ENCODE data around the gene BEST2. TPM values are rescaled to one million over a fixed set of nuclear protein-coding genes. Genes with fewer than 3 reads are reported as not detected.
A peak's percentile ranks its signal among the peaks of the same experiment; 100 is the strongest.

Gene BEST2
- total RNA-seq, 2 donors from 2014 or later, result 0.91 TPM; not detected in 1

- peaks cover 5% of the 10 kb centered on the region for H3K4me1 ChIP-seq (replicated peaks)
- WGBS, result 98% methylated on average over 3 of the region's 3 CpGs
- peaks cover 9 to 42% of the 10 kb centered on the region in 2 donors for H3K36me3 ChIP-seq
- no peak overlapping the region for H3K27ac ChIP-seq
- DNase-seq (ENCODE audit: low spot score), result no peak
- H3K27me3 ChIP-seq (replicated peaks; ENCODE audit: insufficient read depth), result no peaks in the 10 kb centered on the region
- no peak overlapping the region for H3K4me3 ChIP-seq
- intact Hi-C loops (cut with DNase I), result no loop called here
- TF ChIP-seq POLR2A (IDR thresholded peaks at IDR 0.05) (no peak), POLR2AphosphoS5 (IDR thresholded peaks at IDR 0.05) (no peak)
- no peaks in the 10 kb centered on the region for H3K9me3 ChIP-seq
These were observed 35.7 kb upstream of the BEST2 start for GRCh38 chr19:12715929-12716328.

GRCh38 chr19:12720296-12720695 is 31.3 kb upstream of the BEST2 start:
- Histone ChIP-seq H3K9me3 (no peaks in the 10 kb centered on the region), H3K36me3 (peaks cover under 1 to 20% of the 10 kb centered on the region in 2 donors), H3K4me1 (replicated peaks) (peaks cover 11% of the 10 kb centered on the region), H3K4me3 (peak overlapping the region in 1 of 2 donors; percentile 83), H3K27me3 (replicated peaks; ENCODE audit: insufficient read depth) (no peaks in the 10 kb centered on the region), H3K27ac (peak overlapping the region; percentile 87 to 95)
- WGBS, result 77% methylated on average over 10 of the region's 10 CpGs
- intact Hi-C loops (cut with DNase I), result loop anchor here (10.0 kb wide), 1 partner anchor 75 kb away; the partner anchor contains the start of gene JUNB
- no peak for TF ChIP-seq POLR2A (IDR thresholded peaks at IDR 0.05)
- TF ChIP-seq CTCF (IDR thresholded peaks at IDR 0.05), result no peak
- no peak for TF ChIP-seq POLR2AphosphoS5 (IDR thresholded peaks at IDR 0.05)
- DNase-seq (ENCODE audit: low spot score), result no peak

- intact Hi-C loops (cut with DNase I), result loop anchor here (10.0 kb wide), 1 partner anchor 74 kb away; the partner anchor contains the start of gene JUNB
- H3K4me3 ChIP-seq, result peak overlapping the region; percentile 75 to 83
- H3K9me3 ChIP-seq, result no peaks in the 10 kb centered on the region
- DNase-seq (ENCODE audit: low spot score), result no peak
- peak overlapping the region; percentile 87 to 95 for H3K27ac ChIP-seq
- H3K36me3 ChIP-seq, result peaks cover 0 to 12% of the 10 kb centered on the region in 2 donors
- TF ChIP-seq POLR2A (IDR thresholded peaks at IDR 0.05) (peak; percentile 5), POLR2AphosphoS5 (IDR thresholded peaks at IDR 0.05) (no peak), CTCF (IDR thresholded peaks at IDR 0.05) (no peak)
- under 1% methylated on average over 25 of the region's 59 CpGs for WGBS
- H3K4me1 ChIP-seq (replicated peaks), result peaks cover 11% of the 10 kb centered on the region
- no peaks in the 10 kb centered on the region for H3K27me3 ChIP-seq (replicated peaks; ENCODE audit: insufficient read depth)
These were observed 30.5 kb upstream of the BEST2 start for GRCh38 chr19:12720851-12721655.

- Histone ChIP-seq H3K9me3 (no peaks in the 10 kb centered on the region), H3K27me3 (replicated peaks; ENCODE audit: insufficient read depth) (no peaks in the 10 kb centered on the region), H3K4me3 (peak overlapping the region; percentile 75 to 83), H3K36me3 (peaks cover 0 to 6% of the 10 kb centered on the region in 2 donors), H3K4me1 (replicated peaks) (peaks cover 11% of the 10 kb centered on the region), H3K27ac (peak overlapping the region; percentile 87 to 95)
- under 1% methylated on average over 41 of the region's 65 CpGs for WGBS
- intact Hi-C loops (cut with DNase I), result loop anchor here (10.0 kb wide), 1 partner anchor 73 kb away; the partner anchor contains the start of gene JUNB
- peak; percentile 60 for DNase-seq (ENCODE audit: low spot score)
- no peak for TF ChIP-seq CTCF (IDR thresholded peaks at IDR 0.05)
- TF ChIP-seq POLR2A (IDR thresholded peaks at IDR 0.05), result peak; percentile 4
These were observed 29.7 kb upstream of the BEST2 start for GRCh38 chr19:12721656-12722565.
